Karpas-422 (cell line): ENCODE data around the gene CFL2. TPM values are rescaled to one million over a fixed set of nuclear protein-coding genes. Genes with fewer than 3 reads are reported as not detected.

ENCODE experiments used
- small RNA-seq: library from RNA; depleted of rRNA; stranded (forward); fragments of <200 nt; gene quantifications from one replicate; pipeline ENCODE3, GENCODE V24; 2014
- total RNA-seq: library from RNA; depleted of rRNA; stranded (reverse); fragments of >200 nt; shearing (Covaris generic); gene quantifications from 2 replicates; pipeline ENCODE4 v1.2.3, GENCODE V29; 2014; ENCODE audit warnings: low replicate concordance; rRNA removed

Gene CFL2
- total RNA-seq, 1 experiment from 2014 or later, result 19.0 TPM

Small RNA genes within 50 kb of the gene (small RNA-seq; reads per million reads assigned to genes)
- gene RNU6-1261P, result not detected

Other genes with a start within 250 kb of the CFL2 start
- gene EAPP, start 174.9 kb downstream of the CFL2 start, total RNA-seq, result 46.2 and 63.5 TPM in 2 replicates
- gene SNX6, start 84.4 kb downstream of the CFL2 start, total RNA-seq, result 48.7 and 120 TPM in 2 replicates
- 63.7 and 136 TPM in 2 replicates for gene BAZ1A, start 160.8 kb upstream of the CFL2 start, total RNA-seq